Heart left ventricle (tissue), 16 donors: ENCODE measurements around the gene NEFH. TPM values are rescaled to one million over a fixed set of nuclear protein-coding genes. Genes with fewer than 3 reads are reported as not detected.

ENCODE experiments used
- ATAC-seq, 4 donors: fragments of 200-7000 bp; cut with Tn5 transposase; one replicate each; pipeline ENCODE4 v1.9.1; 2020 to 2022; ENCODE audit warnings: moderate library complexity in 4 of 4, mild to moderate bottlenecking in 3 of 4, moderate number of reproducible peaks in 1 of 4
- DNase-seq, 5 donors: peaks; one replicate each; pipeline ENCODE4 v3.0.0-alpha.2; 2020
- H3K27ac ChIP-seq, 12 donors: fragments of 200-600 bp; sonication (generic) in 4 of 12; one replicate each; pipeline versions ENCODE4 v1.5.0 to v1.8.0; 2016 to 2022; ENCODE audit warnings: mild to moderate bottlenecking in 2 of 12
- H3K27me3 ChIP-seq, 9 donors: fragments of 200-600 bp; sonication (generic) in 2 of 9; one replicate each; pipeline versions ENCODE4 v1.5.1 to v1.8.0; 2016 to 2022; ENCODE audit warnings: mild to moderate bottlenecking in 3 of 9
- H3K36me3 ChIP-seq, 9 donors: fragments of 200-600 bp; sonication (generic) in 2 of 9; one replicate each; pipeline versions ENCODE4 v1.5.0 to v1.8.0; 2018 to 2022; ENCODE audit warnings: mild to moderate bottlenecking in 2 of 9
- H3K4me1 ChIP-seq, 12 donors: fragments of 200-600 bp; sonication (generic) in 4 of 12; one replicate each; pipeline versions ENCODE4 v1.5.0 to v1.8.0; 2016 to 2022; ENCODE audit warnings: mild to moderate bottlenecking in 3 of 12
- H3K4me3 ChIP-seq, 12 donors: fragments of 200-600 bp; sonication (generic) in 4 of 12; one replicate each; pipeline versions ENCODE4 v1.5.0 to v1.8.0; 2017 to 2022; ENCODE audit warnings: mild to moderate bottlenecking in 9 of 12, moderate library complexity in 4 of 12
- H3K9me3 ChIP-seq, 12 donors: fragments of 200-600 bp; sonication (generic) in 4 of 12; one replicate each; pipeline versions ENCODE4 v1.5.0 to v1.8.0; 2016 to 2022; ENCODE audit warnings: mild to moderate bottlenecking in 1 of 12
- POLR2A ChIP-seq, 2 donors: fragments of 450-650 bp; IDR thresholded peaks; one replicate each; pipeline ENCODE4 v1.6.1; 2017; ENCODE audit warnings: antibody characterized with exemption in 2 of 2, mild to moderate bottlenecking in 2 of 2, moderate library complexity in 2 of 2
- WGBS, 4 donors: extraction: QIAGEN DNeasy Blood & Tissue Kit in 2 of 4; methylation state at CpG; one replicate each; pipeline versions ENCODE4 v1.1.5 to v1.1.7; 2013 to 2018; 5-methylcytosine and 5-hydroxymethylcytosine counted together
- intact Hi-C, 10 donors: fragments of 100-400 bp; cut with DNase I; formaldehyde crosslinking; loops; one replicate each; pipeline versions ENCODE4 v1.11.1 to v1.14.2; 2022
- polyA plus RNA-seq, 2 donors: library from polyadenylated mRNA; stranded (reverse); fragments of 200-250 nt; gene quantifications; one replicate each; pipeline ENCODE4 v1.2.3, GENCODE V29; 2013
- total RNA-seq, 9 donors: library from RNA; depleted of rRNA in 2 of 9; stranded (reverse); fragments of >200 nt in 2 of 9; fragmentation: NEBNext Ultra II Directional in 3 of 9; extraction: Animal tissue kit (Norgen Biotek cat#: 25700) in 3 of 9; gene quantifications; one replicate each; pipeline versions ENCODE4 v1.1.0 to v1.2.4, GENCODE V29; 2016 to 2023
- TF ChIP-seq, protein P1 (sequence below), 12 donors: fragments of 200-600 bp; sonication (generic) in 4 of 12; IDR thresholded peaks; one replicate each; pipeline versions ENCODE4 v1.5.0 to v1.8.0; 2018 to 2022; ENCODE audit warnings: antibody characterized with exemption in 12 of 12, mild to moderate bottlenecking in 5 of 12
- donor health status: ischemic (EF 13 %, LVEDD 7.1; RV severe dilation, severe dysfunction).
- donor health status: healthy with polysubstance abuse.
- donor health status: DM: no; HTN: yes; CAD: no.
- donor health status: DM: no; HTN: no; CAD: no.
- donor health status: ischemic (EF 25% LVEDD 6.9; RV normal size, moderate dysfunction).
- donor health status: ischemic (EF 25% LVEDD 5.7; RV mildly dilated, moderate dysfunction).
- donor health status: healthy.
- donor health status: DM: yes; HTN: yes; CAD: no.
- donor health status: ischemic (EF 35%, LVEDD 5.7; RV mildly dilated, moderate dysfunction).
- donor health status: nonischemic (EF 11% LVEDD 7.7; RV severe dilation, severe dysfunction).
- donor health status: DM: yes; HTN: yes; CAD: no.
- donor health status: PGD.
- donor health status: ischemic (EF 29% LVEDD 5.4; RV normal size, mild dysfunction).
- donor health status: nonischemic (EF 23%, LVEDD 6.1; RV moderate dilation, normal function).

The NEFH gene
- total and polyA plus RNA-seq, 11 donors, result 0.07 to 0.51 (median 0.13) TPM; not detected in 1

DNA sequence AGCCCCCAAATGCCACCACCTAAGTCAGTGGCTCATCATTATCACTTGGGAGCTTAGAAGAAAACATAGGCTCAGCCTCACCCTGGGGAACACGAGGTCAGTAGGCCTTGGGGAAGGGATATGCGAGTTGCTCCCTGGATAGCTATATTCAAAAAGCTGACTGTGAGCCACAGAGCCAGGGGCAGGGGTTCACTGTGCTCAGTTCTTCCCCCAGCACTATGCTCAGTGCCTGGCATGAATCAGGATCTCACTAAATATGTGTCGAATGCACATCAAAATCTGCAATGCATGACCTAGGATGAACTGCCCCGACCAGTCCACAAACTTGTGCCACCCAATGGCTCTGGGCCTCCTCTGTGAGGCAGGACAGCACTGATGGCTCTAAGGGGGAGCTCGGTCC is 38.4 kb downstream of the NEFH start:
- DNase-seq, result no peak
- Histone ChIP-seq H3K27me3 (no peaks in the 10 kb centered on the region), H3K9me3 (no peaks in the 10 kb centered on the region), H3K36me3 (peaks cover 0 to 98% (median 91%) of the 10 kb centered on the region in 9 donors), H3K4me1 (peaks cover 0 to 20% (median 0%) of the 10 kb centered on the region in 12 donors), H3K4me3 (no peak overlapping the region), H3K27ac (peak overlapping the region in 4 of 12 donors; percentile 10 to 83 (median 60))
- intact Hi-C loops, result no loop called here
- TF ChIP-seq, protein P1, sequence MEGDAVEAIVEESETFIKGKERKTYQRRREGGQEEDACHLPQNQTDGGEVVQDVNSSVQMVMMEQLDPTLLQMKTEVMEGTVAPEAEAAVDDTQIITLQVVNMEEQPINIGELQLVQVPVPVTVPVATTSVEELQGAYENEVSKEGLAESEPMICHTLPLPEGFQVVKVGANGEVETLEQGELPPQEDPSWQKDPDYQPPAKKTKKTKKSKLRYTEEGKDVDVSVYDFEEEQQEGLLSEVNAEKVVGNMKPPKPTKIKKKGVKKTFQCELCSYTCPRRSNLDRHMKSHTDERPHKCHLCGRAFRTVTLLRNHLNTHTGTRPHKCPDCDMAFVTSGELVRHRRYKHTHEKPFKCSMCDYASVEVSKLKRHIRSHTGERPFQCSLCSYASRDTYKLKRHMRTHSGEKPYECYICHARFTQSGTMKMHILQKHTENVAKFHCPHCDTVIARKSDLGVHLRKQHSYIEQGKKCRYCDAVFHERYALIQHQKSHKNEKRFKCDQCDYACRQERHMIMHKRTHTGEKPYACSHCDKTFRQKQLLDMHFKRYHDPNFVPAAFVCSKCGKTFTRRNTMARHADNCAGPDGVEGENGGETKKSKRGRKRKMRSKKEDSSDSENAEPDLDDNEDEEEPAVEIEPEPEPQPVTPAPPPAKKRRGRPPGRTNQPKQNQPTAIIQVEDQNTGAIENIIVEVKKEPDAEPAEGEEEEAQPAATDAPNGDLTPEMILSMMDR (IDR thresholded peaks at IDR 0.05), result no peak
- no peak for TF ChIP-seq POLR2A (IDR thresholded peaks at IDR 0.05)
- 84 to 93% (median 92%) methylated on average over 3 to 5 of the region's 5 CpGs for WGBS, 4 donors
- ATAC-seq, result no peak

DNA sequence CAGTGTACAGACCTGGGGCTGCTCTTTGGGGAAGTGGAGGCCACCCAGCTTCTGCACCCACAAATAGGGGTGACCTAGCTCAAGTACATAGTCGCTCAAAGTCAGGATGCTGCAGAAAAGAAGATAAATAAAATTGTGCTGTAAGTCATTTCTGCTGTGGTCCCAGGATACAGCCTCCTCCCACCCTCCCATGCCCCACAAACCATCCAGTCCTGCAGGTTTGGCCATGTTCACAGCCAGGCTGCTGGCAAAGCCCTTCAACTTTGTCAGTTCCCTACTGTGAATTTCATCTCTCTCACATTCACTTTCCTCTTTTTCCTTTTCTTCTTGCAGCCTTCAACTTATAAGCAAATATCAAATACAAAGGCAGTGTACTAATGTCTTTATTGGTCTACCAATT is 40.0 kb downstream of the NEFH start:
- WGBS, 4 donors, result 94 to 100% (median 98%) methylated on average over 1 of the region's 1 CpG
- TF ChIP-seq, protein P1 (IDR thresholded peaks at IDR 0.05), result no peak
- TF ChIP-seq POLR2A (IDR thresholded peaks at IDR 0.05), result no peak

DNA sequence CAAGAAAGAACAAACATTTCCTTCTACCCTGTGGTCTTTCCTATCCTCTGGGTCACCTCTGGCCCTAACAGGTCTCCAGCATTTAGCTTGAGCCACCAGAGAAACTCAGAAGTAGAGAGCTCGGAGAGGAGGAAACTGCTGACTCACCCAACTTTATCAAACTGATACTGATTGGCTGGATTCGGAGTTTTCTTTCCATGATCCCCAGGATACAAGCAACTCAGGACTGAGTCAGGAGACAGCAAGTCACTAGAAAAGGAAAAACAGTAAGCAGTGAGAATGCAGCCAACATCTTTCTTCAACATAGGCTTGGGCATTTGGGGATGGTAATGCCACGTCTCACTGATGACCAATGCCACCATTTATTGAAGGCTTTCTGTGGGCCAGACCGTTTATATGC is 40.8 kb downstream of the NEFH start:
- Histone ChIP-seq H3K27ac (no peak overlapping the region), H3K4me1 (peaks cover 0 to 20% (median 0%) of the 10 kb centered on the region in 12 donors), H3K36me3 (peaks cover 0 to 100% (median 97%) of the 10 kb centered on the region in 9 donors), H3K27me3 (no peaks in the 10 kb centered on the region), H3K4me3 (no peak overlapping the region), H3K9me3 (no peaks in the 10 kb centered on the region)
- ATAC-seq, result no peak
- WGBS, 4 donors, result 80 to 84% (median 84%) methylated on average over 4 of the region's 4 CpGs
- intact Hi-C loops, result loop anchor here in 3 of 10 donors (5.0 to 10.0 kb wide), 2 partner anchors 124 to 126 kb away; no protein-coding TSS in a partner anchor
- TF ChIP-seq, protein P1 (IDR thresholded peaks at IDR 0.05), result no peak
- no peak for TF ChIP-seq POLR2A (IDR thresholded peaks at IDR 0.05)
- DNase-seq, result no peak

More for the DNA sequence above, 40.0 kb downstream of the NEFH start:
- Histone ChIP-seq H3K4me3 (no peak overlapping the region), H3K4me1 (peaks cover 0 to 20% (median 0%) of the 10 kb centered on the region in 12 donors), H3K9me3 (no peaks in the 10 kb centered on the region), H3K36me3 (peaks cover 0 to 100% (median 97%) of the 10 kb centered on the region in 9 donors), H3K27ac (no peak overlapping the region), H3K27me3 (no peaks in the 10 kb centered on the region)
- DNase-seq (no peak), ATAC-seq (no peak)
- intact Hi-C loops, result loop anchor here in 3 of 10 donors (5.0 to 10.0 kb wide), 2 partner anchors 123 to 125 kb away; no protein-coding TSS in a partner anchor

DNA sequence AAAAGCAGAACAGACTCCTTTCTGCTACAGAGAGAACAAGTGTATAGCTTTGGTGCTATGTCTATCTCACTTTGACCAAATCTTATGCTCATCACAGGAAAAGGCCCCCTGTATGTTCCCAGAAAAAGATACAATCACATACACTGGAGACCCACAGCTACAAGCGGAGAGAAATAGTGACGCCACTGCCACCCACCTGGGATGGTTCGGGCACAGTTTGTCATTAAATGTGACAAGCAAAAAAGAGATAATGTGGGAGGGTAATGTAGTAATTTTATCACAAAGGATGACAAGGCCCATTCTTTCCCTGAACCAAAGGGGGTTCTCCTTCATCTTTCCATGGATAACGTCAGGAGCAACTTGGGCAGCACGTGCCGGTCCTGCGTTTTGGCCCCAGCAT is 41.5 kb downstream of the NEFH start:
- no peaks in the 10 kb centered on the region for H3K9me3 ChIP-seq
- H3K36me3 ChIP-seq, result peaks cover 0 to 100% (median 97%) of the 10 kb centered on the region in 9 donors
- intact Hi-C loops, result loop anchor here in 3 of 10 donors (5.0 to 10.0 kb wide), 2 partner anchors 124 to 127 kb away; no protein-coding TSS in a partner anchor
- H3K27me3 ChIP-seq, result no peaks in the 10 kb centered on the region
- WGBS, 4 donors, result 95 to 99% (median 98%) methylated on average over 7 of the region's 7 CpGs
- TF ChIP-seq, protein P1 (IDR thresholded peaks at IDR 0.05), result no peak
- TF ChIP-seq POLR2A (IDR thresholded peaks at IDR 0.05), result no peak
- no peak overlapping the region for H3K4me3 ChIP-seq
- H3K4me1 ChIP-seq, result peaks cover 0 to 20% (median 0%) of the 10 kb centered on the region in 12 donors
- ATAC-seq (no peak), DNase-seq (no peak)
- H3K27ac ChIP-seq, result no peak overlapping the region
